Peyer's patch (tissue), 4 donors: ENCODE results near the gene CASKIN1.

Experiments
- CTCF ChIP-seq, 6 experiments: fragments of 450-650 bp in 4 of 6; fragments of 200-600 bp in 2 of 6; sonication (generic) in 1 of 6; IDR thresholded peaks; one replicate each; pipeline ENCODE4 v1.5.1; 2017 to 2019; ENCODE audit warnings: antibody characterized with exemption in 6 of 6, mild to moderate bottlenecking in 3 of 6, moderate library complexity in 1 of 6
- POLR2A ChIP-seq, 2 donors: fragments of 450-650 bp; IDR thresholded peaks; one replicate each; pipeline ENCODE4 v1.5.1; 2017; ENCODE audit warnings: antibody characterized with exemption in 2 of 2, mild to moderate bottlenecking in 2 of 2, moderate library complexity in 2 of 2

- TF ChIP-seq CTCF (IDR thresholded peaks at IDR 0.05) (no peak), POLR2A (IDR thresholded peaks at IDR 0.05) (no peak)
Observed at GRCh38 chr16:2208308-2208707, 11.9 kb upstream of the CASKIN1 start.
